EH (cell line): Measurements from ENCODE around the gene TECTB.

Experiments
- DNase-seq: peaks from one replicate; pipeline ENCODE4 v3.0.0-alpha.2; 2015; ENCODE audit warnings: low read depth

TECTB gene

GRCh38 chr10:112275512-112276245, 7.5 kb upstream of the TECTB start:
- DNase-seq = no peak

GRCh38 chr10:112278871-112279270, 4.3 kb upstream of the TECTB start:
- no peak for DNase-seq

DNA sequence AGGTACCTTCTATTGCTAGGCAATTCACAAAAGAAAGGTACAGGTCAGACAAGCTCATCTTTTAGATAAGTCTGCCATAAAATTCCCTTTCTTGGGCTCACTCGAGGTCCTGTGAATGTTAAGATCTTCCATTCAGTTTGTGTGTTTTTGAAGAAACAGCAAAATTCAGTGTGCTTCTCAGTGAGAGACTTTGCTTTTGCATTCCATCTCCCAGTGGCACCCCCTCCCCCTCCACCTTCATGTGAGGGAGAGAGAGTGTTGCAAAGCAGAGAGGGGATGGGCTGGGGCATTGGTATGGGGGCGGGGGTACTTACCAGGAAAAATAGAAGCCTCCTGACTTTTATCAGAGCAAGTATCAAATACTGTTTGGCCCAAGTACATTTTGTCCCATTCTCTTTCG, 3.8 kb upstream of the TECTB start:
- no peak for DNase-seq

DNA sequence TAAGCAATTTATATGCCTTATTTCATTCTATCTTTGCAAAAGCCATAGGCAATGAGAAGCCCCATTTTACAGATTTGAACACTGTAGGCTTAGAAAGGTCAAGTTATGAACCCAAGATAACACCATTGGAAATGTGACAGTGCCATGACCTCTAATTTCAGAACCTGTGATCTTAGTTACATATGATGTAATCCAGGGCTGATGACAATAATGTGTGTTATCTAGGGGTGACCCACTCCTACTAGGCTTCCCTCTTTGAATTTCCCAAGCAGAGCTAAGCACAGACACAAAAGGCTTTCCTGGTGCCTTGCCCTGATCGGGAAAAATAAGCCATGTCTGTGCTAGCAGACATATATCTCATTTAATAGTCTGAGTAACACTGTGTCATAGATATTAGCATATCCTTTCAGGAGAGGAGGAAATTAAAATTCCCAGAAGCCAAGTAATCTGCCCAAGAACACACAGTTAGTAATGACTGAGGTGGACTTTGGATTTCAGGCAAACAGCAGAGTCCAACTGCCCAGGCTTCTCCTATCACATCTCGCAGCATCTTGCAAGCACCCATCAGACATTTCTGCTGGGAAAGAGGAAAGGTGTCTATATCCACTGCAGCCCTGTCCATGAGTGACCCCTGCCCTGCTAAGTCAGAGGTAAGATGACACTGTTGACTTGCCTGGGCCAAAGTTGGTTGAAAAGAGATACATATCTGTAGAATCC, 2.8 kb upstream of the TECTB start:
- DNase-seq = peak; percentile 33

- peak; percentile 53 for DNase-seq
These were observed 1.1 kb upstream of the TECTB start for GRCh38 chr10:112282086-112282485.

- DNase-seq = peak; percentile 25
These were observed 3.9 kb downstream of the TECTB start for GRCh38 chr10:112286837-112287818.

DNA sequence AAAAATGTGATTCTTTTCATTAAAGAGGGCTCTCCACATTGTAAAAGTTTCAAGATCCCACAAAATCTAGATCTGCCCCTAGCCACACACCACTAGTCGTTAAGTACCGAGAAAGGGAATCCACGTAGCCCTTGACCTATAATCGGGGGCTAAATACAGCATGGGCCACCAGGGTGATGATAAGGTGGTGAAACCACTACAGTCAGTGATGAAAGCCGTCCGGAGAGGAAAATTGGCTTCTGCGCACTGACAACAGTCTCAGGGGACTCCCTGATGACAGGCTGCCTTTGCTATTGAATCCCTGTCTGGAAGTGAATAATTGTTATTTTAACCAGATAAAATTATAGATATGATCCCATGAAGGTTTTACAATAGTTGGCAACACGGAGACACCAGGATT, 4.6 kb downstream of the TECTB start:
- DNase-seq = no peak

DNA sequence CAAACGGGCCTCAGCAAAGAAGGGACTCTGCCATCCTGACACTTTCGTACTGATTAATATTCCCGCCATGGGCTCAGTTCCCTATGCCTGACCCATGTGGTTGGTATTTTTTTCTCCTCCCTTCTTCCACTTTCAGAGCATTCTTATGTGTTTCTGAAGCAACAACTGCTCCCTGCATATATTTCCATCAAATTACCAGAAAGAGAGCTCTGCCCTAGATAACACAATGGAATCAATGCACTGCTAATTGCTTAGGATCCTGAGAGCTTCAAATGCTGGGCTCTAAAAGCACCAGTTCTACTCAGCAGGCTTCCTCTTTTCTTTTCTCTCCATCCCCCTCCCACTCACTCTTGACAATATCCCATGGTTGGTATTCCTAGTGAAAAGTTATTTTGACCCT, 5.3 kb downstream of the TECTB start:
- DNase-seq = no peak

GRCh38 chr10:112289373-112290053, 6.3 kb downstream of the TECTB start:
- no peak for DNase-seq

- no peak for DNase-seq
These were observed 6.8 kb downstream of the TECTB start for GRCh38 chr10:112290054-112290373.

- no peak for DNase-seq
These were observed 11.0 kb downstream of the TECTB start for GRCh38 chr10:112294169-112294568.

- peak; percentile 87 for DNase-seq
These were observed 12.9 kb downstream of the TECTB start for GRCh38 chr10:112295853-112296830.

- peak; percentile 46 for DNase-seq
These were observed 13.7 kb downstream of the TECTB start for GRCh38 chr10:112296908-112297331.

DNA sequence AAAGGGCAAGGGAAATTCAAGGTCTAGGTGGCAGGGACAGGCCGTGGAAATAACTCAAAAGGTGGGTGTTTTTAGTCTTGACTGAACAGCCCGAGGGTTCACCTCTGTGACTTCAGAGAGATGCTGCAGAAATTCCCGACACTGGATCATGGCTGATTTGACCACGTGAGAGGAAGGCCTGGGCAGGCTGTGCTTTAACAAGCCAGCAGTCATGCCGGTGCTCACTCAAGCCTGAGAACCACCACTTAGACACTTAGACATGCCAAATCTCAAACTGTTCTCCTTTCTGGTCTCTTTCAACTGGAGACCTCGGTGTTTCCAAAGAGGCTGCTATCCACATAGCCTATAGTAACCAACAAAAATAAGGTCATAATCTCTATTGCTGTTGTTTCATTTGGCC, 15.4 kb downstream of the TECTB start:
- DNase-seq = no peak

DNA sequence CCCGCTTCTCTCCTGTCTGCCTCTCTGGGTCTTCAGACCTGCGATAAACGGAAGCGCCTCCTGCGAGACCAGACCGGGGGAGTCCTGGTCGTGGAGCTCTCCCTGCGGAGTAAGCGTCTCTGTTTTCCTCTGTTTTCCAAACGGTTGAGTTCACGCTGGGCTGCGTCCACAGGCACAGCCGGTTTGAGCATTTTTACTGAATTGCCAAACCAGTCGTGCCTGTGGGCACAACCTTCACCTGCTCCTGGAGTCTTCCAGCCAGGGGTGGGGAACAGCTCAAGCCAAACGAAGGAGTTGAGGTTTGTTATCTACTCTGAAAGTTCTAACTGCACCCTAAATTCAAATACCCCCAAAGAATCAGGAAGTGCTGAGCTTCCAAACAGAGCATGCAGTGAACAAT, 16.3 kb downstream of the TECTB start:
- no peak for DNase-seq

- no peak for DNase-seq
These were observed 19.1 kb downstream of the TECTB start for GRCh38 chr10:112302335-112302734.

GRCh38 chr10:112303528-112303927, 20.3 kb downstream of the TECTB start:
- peak; percentile 47 for DNase-seq

GRCh38 chr10:112304267-112304859, 21.2 kb downstream of the TECTB start:
- peak; percentile 66 for DNase-seq

DNA sequence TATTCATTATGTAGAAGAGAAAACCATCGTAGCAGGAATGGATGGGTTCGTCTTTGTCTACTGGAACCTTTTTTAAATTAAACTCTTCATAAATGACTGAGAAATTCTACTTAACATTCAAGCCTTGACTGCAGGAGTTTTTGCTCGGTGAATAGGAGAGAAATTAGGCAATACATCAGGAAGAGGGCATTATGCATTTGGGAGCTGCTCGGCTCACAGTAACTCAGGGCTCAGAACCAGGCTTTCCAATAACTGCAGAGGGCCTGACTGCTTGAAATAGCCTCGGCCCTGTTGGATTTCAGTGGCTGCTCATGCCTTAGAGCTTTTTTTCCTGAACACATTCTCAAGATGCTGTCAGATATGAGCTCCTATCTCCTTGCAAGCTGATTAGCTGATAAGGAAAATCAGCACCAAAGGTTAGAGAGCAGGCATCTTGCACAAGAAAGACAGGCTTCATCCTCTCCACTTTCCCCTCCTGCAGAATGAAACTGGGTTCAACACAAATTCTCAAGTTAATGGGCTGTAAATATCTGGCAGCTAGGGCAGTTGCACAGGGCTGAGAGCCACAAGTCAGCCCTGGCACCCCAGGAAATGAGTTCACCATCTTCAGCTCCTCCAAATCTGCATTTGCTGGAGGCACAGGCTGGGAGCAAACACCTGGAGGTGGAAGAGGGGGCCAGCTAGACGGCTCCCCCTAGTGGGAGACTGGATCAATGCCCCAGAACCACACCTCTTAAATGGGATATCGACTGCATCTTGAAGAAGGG, 24.3 kb downstream of the TECTB start:
- peak; percentile 63 for DNase-seq

DNA sequence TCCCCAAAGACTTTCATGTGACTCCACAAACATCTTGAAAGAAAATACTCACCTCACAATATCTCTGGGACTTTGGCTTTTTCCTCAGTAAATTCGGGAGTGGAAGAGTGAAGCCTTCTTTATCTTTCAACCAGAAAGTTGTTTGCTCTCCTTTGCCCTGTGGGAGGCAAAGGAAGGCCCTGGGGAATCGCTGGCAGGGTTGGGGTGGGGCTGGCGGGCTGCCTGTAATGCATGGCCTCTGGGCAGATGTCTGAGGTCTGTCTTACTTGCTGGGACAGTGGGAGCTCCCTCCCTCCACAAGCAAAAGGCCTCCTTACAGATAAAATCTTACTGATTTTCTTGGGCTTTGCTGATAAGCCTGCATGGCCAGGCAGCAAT, 24.9 kb downstream of the TECTB start:
- DNase-seq = no peak
